Neural progenitor cell (in vitro differentiated cells): Measurements from ENCODE around the gene S100A3.

Experiments
- EZH2 ChIP-seq: fragments of 200-600 bp; sonication (generic); IDR thresholded peaks from 2 replicates; pipeline ENCODE4 v1.6.1; 2017; ENCODE audit warnings: antibody characterized with exemption, mild to moderate bottlenecking, moderate library complexity
- EZH2phosphoT487 ChIP-seq: fragments of 200-600 bp; sonication (generic); IDR thresholded peaks from 2 replicates; pipeline ENCODE4 v1.6.1; 2017; ENCODE audit warnings: antibody characterized with exemption
- TF ChIP-seq, protein P1 (sequence below): fragments of 200-600 bp; sonication (generic); IDR thresholded peaks from 2 replicates; pipeline ENCODE4 v1.5.1; 2017; ENCODE audit warnings: antibody characterized with exemption, mild to moderate bottlenecking

DNA sequence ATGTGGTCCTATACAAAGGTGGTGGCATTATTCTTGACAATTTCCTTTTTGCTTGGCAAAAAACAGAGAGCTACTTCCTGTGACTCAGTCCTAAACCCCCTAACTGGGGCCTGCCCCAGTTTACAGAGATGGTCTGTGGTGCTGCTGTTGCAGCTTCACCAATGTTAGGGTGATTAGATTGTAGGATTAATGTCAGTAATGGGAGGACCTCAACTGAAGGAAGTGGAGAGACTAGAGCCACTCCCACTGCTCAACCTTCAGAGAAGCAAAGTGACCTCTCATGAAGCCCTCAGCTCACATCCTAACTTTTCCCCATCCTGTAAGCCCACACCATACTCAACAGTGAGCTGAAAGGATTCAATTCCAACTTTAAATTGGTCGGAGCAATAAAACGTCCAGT lies 16.9 kb downstream of the S100A3 start:
- TF ChIP-seq, protein P1, sequence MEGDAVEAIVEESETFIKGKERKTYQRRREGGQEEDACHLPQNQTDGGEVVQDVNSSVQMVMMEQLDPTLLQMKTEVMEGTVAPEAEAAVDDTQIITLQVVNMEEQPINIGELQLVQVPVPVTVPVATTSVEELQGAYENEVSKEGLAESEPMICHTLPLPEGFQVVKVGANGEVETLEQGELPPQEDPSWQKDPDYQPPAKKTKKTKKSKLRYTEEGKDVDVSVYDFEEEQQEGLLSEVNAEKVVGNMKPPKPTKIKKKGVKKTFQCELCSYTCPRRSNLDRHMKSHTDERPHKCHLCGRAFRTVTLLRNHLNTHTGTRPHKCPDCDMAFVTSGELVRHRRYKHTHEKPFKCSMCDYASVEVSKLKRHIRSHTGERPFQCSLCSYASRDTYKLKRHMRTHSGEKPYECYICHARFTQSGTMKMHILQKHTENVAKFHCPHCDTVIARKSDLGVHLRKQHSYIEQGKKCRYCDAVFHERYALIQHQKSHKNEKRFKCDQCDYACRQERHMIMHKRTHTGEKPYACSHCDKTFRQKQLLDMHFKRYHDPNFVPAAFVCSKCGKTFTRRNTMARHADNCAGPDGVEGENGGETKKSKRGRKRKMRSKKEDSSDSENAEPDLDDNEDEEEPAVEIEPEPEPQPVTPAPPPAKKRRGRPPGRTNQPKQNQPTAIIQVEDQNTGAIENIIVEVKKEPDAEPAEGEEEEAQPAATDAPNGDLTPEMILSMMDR: no peak
- TF ChIP-seq EZH2 (no peak), EZH2phosphoT487 (no peak)
